ENCODE results near the gene NFE2L3.
"Not testable (repeated sequence)": the region's sequence is repeated elsewhere in the genome, so short reads cannot be mapped to it uniquely, and the experiment has no call there.

NFE2L3 gene

GRCh38 chr7:26162431-26162830 is 10.4 kb downstream of the NFE2L3 start:
- Histone ChIP-seq H3K27ac (ENCODE audit: low read length) (no peak overlapping the region), H3K36me3 (replicated peaks; ENCODE audit: low read depth, low read length) (peaks cover 11% of the 10 kb centered on the region), H3K9ac (ENCODE audit: low read length) (no peak overlapping the region), H3K4me3 (ENCODE audit: low read length) (no peak overlapping the region), H4K20me1 (ENCODE audit: insufficient read depth, low read length) (peaks cover 14% of the 10 kb centered on the region; the same call in 1 of the 2 replicates), H3K4me1 (ENCODE audit: low read length) (peaks cover 41% of the 10 kb centered on the region), H3K4me2 (ENCODE audit: low read length) (no peak overlapping the region), H2AFZ (ENCODE audit: low read depth, low read length) (no peak overlapping the region), H3K27me3 (ENCODE audit: low read depth, low read length) (no peaks in the 10 kb centered on the region), H3K9me3 (ENCODE audit: insufficient read depth, low read length) (no peaks in the 10 kb centered on the region), H3K79me2 (ENCODE audit: low read length) (peaks cover 80% of the 10 kb centered on the region)
- no peak for TF ChIP-seq EZH2phosphoT487 (IDR thresholded peaks at IDR 0.05; ENCODE audit: low read depth)
- TF ChIP-seq, protein P1, sequence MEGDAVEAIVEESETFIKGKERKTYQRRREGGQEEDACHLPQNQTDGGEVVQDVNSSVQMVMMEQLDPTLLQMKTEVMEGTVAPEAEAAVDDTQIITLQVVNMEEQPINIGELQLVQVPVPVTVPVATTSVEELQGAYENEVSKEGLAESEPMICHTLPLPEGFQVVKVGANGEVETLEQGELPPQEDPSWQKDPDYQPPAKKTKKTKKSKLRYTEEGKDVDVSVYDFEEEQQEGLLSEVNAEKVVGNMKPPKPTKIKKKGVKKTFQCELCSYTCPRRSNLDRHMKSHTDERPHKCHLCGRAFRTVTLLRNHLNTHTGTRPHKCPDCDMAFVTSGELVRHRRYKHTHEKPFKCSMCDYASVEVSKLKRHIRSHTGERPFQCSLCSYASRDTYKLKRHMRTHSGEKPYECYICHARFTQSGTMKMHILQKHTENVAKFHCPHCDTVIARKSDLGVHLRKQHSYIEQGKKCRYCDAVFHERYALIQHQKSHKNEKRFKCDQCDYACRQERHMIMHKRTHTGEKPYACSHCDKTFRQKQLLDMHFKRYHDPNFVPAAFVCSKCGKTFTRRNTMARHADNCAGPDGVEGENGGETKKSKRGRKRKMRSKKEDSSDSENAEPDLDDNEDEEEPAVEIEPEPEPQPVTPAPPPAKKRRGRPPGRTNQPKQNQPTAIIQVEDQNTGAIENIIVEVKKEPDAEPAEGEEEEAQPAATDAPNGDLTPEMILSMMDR (IDR thresholded peaks at IDR 0.05; ENCODE audit: low read depth, low read length), result no peak

- H3K27ac ChIP-seq (ENCODE audit: low read length); H2AFZ ChIP-seq (ENCODE audit: low read depth, low read length); H3K4me2 ChIP-seq (ENCODE audit: low read length); H3K9me3 ChIP-seq (ENCODE audit: insufficient read depth, low read length); H3K27me3 ChIP-seq (ENCODE audit: low read depth, low read length); H3K36me3 ChIP-seq (replicated peaks; ENCODE audit: low read depth, low read length); H3K4me3 ChIP-seq (ENCODE audit: low read length); H3K9ac ChIP-seq (ENCODE audit: low read length): not testable (repeated sequence)
- peaks cover 12% of the 10 kb centered on the region; the same call in 1 of the 2 replicates for H4K20me1 ChIP-seq (ENCODE audit: insufficient read depth, low read length)
- peaks cover 79% of the 10 kb centered on the region for H3K79me2 ChIP-seq (ENCODE audit: low read length)
- peaks cover 34% of the 10 kb centered on the region for H3K4me1 ChIP-seq (ENCODE audit: low read length)
Observed at GRCh38 chr7:26163804-26164203, 11.8 kb downstream of the NFE2L3 start.

DNA sequence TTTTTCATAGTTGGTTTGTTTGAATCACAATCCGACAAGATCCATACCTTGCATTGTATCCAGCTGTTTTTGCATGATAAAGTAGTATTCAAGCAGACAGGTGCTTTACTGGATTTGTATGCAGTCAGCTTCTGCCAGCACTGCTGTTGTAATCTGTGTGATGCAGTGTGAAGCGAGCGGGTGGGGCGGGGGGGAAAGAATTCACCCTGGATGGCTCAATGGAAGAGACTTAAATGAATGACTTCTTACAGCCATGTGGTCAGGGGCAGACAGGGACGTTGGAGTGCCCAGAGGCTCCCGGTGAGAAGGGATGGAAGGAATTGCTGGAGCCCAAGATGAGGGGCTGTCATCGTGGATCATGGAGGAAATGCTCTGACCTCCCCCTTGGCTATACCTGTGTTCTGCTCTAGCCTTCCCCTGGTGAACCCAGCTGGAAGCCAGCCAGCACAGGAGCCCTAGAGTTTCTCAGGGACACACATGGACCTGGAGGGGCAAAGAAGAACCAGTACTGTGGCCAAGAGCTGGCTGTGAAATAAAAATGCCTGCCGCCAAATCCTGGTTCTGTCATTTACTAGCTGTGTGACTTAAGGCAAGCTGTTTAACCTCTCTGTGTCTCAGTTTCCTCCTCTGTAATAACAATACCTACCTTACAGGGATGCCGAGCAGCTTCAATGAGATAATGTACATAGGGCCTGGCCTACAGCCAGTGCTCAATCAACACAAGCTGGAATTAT is 14.1 kb downstream of the NFE2L3 start:
- Histone ChIP-seq H3K4me1 (ENCODE audit: low read length) (peaks cover 25% of the 10 kb centered on the region), H4K20me1 (ENCODE audit: insufficient read depth, low read length) (peaks cover 9% of the 10 kb centered on the region; the same call in 1 of the 2 replicates), H3K4me3 (ENCODE audit: low read length) (peak overlapping the region; percentile 57), H3K36me3 (replicated peaks; ENCODE audit: low read depth, low read length) (peaks cover 13% of the 10 kb centered on the region), H2AFZ (ENCODE audit: low read depth, low read length) (no peak overlapping the region), H3K4me2 (ENCODE audit: low read length) (peak overlapping the region; percentile 80), H3K79me2 (ENCODE audit: low read length) (peaks cover 79% of the 10 kb centered on the region), H3K27ac (ENCODE audit: low read length) (peak overlapping the region; percentile 98), H3K9me3 (ENCODE audit: insufficient read depth, low read length) (no peaks in the 10 kb centered on the region), H3K9ac (ENCODE audit: low read length) (peak overlapping the region; percentile 67), H3K27me3 (ENCODE audit: low read depth, low read length) (no peaks in the 10 kb centered on the region)
- TF ChIP-seq, protein P1 (IDR thresholded peaks at IDR 0.05; ENCODE audit: low read depth, low read length), result no peak
- no peak for TF ChIP-seq EZH2phosphoT487 (IDR thresholded peaks at IDR 0.05; ENCODE audit: low read depth)

GRCh38 chr7:26166684-26167266 is 14.8 kb downstream of the NFE2L3 start:
- peak overlapping the region; percentile 57 for H3K4me3 ChIP-seq (ENCODE audit: low read length)

More at GRCh38 chr7:26166684-26167266, 14.8 kb downstream of the NFE2L3 start:
- Histone ChIP-seq H3K4me1 (ENCODE audit: low read length) (peaks cover 25% of the 10 kb centered on the region), H3K27ac (ENCODE audit: low read length) (peak overlapping the region; percentile 98), H3K9me3 (ENCODE audit: insufficient read depth, low read length) (no peaks in the 10 kb centered on the region), H4K20me1 (ENCODE audit: insufficient read depth, low read length) (peaks cover 9% of the 10 kb centered on the region; the same call in 1 of the 2 replicates), H3K9ac (ENCODE audit: low read length) (peak overlapping the region; percentile 67), H3K27me3 (ENCODE audit: low read depth, low read length) (no peaks in the 10 kb centered on the region), H3K4me2 (ENCODE audit: low read length) (peak overlapping the region; percentile 80), H2AFZ (ENCODE audit: low read depth, low read length) (no peak overlapping the region), H3K36me3 (replicated peaks; ENCODE audit: low read depth, low read length) (peaks cover 17% of the 10 kb centered on the region), H3K79me2 (ENCODE audit: low read length) (peaks cover 79% of the 10 kb centered on the region)
- TF ChIP-seq EZH2phosphoT487 (IDR thresholded peaks at IDR 0.05; ENCODE audit: low read depth), result no peak
- TF ChIP-seq, protein P1 (IDR thresholded peaks at IDR 0.05; ENCODE audit: low read depth, low read length), result no peak

Measured in OCI-LY3 (cell line).